ENCODE results near the gene METRN.

Gene METRN

DNA sequence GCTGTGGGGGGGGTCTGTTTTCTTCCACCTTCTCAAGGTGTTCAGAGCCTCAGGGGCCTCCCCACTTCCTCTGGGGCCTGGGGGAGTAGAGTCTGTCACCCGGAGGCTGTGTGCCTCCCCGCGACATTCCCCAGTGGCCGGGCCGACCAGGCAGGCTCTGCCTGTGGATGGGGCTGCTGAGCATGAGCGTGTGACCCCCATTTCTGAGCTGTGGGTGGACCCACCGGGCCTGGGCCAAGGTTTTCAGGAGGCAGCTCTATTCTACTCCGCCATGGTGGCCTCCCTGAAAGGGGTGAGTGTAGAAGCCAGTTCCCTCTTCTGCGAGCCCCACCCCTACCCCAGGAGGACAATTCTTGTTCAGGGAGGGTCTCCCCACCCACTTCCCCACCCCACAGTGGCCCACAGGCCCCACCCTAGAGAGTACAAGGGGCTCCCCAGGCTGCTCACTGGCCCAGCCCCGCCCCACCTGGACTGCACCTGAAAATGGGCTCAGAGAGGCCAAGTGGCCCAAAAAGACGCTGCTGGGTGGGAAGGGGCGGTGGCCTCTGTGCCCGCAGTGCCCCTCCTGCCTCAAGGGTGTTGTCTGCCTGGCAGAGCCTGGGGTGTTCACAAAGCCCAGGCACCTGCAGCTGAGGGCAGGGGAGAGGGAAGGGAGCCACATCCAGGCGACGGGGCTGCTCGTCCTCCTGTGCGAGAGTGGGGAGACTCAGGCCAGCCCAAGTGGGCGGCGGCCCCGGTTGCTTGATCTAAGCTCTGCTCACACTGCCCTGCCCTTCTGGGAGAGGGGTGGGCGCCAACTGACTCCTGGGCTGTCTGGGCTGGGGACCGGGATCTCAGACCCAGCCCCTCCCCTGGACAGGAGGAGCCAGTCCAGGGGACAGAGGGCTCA lies 47.0 kb downstream of the METRN start:
- DNase-seq = no peak

DNA sequence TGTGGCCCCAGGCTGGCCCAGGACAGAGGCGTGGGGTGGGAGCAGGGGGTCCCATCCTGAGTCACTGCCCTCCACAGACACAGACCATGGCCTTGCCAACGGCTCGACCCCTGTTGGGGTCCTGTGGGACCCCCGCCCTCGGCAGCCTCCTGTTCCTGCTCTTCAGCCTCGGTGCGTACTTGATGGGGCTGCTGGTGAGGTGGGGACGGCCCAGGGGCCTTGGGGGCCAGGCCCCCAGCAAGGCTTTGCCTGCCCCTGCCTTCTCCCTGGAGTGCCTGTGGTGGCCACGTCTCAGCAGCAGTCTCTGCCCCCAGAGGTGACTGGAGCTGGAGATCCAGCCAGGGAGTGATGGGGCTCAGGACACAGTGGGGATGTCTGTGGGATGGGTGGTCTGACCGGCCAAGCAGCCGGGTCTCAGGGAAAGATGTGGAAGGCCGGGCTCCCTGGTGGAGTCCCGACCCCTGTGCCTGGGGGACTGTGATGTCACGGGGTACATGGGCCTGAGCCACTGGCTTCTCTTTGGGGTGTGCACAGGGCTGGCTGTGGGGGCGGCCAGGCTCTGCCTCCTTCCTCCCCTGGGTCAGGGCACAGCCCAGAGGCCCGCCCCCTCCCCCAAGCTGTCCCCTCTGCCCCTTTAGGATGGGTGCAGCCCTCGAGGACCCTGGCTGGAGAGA lies 47.8 kb downstream of the METRN start:
- no peak for DNase-seq

DNA sequence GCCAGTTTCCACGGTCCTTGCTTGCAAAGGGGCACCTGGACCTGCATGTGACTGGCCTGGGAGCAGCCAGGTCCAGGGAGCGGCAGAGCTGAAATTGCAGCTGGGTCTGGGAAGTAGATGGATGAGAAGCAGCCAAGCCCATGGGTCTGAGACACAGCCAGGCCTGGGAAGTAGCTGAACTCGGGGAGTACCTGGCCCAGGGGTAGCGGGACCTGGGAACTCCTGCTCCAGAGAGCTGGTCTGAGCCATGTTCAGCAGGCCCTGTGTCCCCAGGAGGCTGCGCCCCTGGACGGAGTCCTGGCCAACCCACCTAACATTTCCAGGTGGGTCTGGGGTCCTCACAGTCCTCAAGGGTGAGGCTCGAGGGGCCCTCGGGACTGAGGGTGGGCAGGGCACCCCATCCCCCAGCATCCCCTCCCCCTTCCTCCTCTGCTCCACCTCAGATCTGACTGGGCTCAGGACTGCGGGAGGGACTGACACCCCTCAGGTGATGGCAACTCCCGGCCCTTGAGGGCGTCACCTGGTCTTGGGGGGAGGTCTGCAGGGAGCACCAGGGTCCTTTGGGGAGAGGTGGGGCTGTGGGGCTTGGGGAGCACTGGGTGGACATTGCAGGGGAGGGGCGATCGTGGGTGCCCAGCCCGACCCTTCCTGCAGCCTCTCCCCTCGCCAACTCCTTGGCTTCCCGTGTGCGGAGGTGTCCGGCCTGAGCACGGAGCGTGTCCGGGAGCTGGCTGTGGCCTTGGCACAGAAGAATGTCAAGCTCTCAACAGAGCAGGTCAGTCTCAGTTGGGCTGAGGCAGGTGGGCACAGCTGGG lies 48.7 kb downstream of the METRN start:
- DNase-seq = no peak

DNA sequence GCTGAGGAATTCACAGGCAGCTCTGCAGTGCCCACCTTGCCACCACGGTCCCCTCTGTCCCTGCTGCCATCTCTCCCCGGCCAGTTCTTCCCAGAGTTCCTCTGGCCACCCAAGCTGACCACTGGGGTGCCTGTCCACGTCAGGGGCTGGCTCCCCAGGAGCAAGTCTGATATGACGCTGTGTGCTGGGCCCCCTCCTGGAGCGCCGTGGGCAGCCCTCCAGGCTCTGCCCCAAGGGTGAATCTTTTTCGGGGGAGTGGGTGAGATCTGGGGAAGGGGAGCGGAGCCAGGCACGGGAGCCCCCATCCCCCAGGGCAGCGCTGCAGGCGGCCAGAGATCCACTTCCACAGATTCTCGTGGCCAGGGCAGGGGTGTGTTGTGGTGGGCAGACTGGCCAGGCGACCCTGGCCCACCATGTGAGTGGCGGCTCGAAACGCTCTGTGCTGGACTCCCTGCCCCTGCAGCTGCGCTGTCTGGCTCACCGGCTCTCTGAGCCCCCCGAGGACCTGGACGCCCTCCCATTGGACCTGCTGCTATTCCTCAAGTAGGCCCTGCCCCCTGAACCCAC lies 49.3 kb downstream of the METRN start:
- DNase-seq = no peak

DNA sequence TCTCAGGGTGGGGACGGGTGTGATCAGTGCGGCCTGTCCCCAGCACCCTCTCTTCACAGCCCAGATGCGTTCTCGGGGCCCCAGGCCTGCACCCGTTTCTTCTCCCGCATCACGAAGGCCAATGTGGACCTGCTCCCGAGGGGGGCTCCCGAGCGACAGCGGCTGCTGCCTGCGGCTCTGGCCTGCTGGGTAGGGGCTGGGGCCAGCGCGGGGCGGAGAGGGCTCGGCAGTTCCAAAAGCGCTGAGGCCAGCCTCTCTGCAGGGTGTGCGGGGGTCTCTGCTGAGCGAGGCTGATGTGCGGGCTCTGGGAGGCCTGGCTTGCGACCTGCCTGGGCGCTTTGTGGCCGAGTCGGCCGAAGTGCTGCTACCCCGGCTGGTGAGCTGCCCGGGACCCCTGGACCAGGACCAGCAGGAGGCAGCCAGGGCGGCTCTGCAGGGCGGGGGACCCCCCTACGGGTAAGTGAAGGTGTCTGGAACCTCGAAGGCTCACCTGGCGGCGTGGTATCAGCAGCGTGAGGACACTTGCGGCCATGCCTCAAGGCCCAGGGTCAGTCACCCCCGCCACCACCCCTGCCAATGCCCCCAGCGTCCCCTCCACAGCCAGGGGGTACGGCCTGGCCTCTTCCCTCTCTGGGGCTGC lies 50.0 kb downstream of the METRN start:
- DNase-seq = no peak

DNA sequence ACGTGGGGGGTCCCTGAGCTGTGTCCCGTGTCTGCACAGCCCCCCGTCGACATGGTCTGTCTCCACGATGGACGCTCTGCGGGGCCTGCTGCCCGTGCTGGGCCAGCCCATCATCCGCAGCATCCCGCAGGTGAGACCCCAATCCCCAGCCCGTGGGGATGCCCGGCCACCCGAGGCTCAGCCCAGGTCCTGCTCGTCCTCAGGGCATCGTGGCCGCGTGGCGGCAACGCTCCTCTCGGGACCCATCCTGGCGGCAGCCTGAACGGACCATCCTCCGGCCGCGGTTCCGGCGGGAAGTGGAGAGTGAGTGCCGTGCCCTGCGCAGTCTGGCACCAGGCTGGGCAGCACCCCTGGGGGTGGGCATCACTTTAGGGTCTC lies 50.6 kb downstream of the METRN start:
- DNase-seq = no peak

DNA sequence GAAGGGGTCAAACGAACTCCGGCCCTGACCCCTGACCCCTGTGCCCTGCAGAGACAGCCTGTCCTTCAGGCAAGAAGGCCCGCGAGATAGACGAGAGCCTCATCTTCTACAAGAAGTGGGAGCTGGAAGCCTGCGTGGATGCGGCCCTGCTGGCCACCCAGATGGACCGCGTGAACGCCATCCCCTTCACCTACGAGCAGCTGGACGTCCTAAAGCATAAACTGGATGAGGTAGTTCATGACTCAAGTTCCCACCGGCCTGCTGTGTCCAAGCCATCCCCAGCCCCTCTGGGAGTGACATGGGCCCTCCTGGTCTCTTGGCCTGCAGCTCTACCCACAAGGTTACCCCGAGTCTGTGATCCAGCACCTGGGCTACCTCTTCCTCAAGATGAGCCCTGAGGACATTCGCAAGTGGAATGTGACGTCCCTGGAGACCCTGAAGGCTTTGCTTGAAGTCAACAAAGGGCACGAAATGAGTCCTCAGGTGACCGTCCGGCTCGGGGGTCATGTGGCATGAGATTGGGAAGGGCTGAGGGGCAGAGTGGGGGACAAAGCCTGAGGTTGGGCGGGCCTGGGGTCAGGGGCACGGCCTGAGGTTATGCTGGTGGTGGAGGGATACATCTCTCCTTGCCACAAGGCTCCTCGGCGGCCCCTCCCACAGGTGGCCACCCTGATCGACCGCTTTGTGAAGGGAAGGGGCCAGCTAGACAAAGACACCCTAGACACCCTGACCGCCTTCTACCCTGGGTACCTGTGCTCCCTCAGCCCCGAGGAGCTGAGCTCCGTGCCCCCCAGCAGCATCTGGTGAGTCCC lies 51.3 kb downstream of the METRN start:
- no peak for DNase-seq

DNA sequence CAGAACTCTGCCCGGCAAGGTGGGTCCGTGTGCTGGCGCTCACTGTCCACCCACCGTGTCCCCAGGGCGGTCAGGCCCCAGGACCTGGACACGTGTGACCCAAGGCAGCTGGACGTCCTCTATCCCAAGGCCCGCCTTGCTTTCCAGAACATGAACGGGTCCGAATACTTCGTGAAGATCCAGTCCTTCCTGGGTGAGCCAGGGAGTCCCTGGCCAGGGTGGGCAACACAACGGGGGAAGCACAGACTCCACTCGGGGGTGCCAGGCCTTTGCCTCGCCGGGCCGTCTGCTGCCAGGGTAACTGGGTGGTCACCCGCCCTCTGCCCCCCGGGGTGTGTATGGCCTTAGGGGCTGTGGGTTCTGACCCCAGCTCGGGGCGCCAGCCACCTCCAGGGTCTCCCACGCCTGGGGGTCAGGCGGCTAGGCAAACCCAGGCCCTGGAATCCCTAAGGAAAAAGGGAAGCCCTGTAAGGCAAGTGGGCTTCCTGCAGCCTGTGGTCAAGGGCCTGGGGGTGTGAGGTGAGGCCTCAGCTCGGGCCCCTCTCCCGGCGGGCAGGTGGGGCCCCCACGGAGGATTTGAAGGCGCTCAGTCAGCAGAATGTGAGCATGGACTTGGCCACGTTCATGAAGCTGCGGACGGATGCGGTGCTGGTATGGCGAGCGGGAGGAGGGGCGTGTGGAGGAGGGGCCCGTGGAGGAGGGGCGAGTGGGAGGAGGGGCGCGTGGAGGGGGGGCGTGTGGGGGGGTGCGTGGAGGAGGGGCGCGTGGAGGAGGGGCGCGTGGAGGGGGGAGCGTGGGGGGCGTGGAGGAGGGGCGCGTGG lies 52.1 kb downstream of the METRN start:
- no peak for DNase-seq

DNA sequence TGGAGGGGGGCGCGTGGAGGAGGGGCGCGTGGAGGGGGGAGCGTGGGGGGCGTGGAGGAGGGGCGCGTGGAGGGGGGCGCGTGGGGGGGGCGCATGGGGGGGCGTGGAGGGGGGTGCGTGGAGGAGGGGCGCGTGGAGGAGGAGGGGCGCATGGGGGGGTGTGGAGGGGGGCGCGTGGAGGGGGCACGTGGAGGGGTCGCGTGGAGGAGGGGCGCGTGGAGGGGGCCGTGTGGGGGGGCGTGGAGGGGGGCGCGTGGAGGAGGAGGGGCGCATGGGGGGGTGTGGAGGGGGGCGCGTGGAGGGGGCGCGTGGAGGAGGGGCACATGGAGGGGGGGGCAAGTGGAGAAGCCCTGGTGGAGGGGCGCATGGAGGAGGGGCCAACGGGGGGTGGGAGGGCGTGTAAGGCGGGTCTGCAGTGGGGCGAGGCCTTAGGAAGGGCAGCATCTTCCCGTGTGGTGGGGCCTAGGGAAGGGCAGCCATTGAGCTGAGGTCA lies 52.9 kb downstream of the METRN start:
- DNase-seq = no peak

DNA sequence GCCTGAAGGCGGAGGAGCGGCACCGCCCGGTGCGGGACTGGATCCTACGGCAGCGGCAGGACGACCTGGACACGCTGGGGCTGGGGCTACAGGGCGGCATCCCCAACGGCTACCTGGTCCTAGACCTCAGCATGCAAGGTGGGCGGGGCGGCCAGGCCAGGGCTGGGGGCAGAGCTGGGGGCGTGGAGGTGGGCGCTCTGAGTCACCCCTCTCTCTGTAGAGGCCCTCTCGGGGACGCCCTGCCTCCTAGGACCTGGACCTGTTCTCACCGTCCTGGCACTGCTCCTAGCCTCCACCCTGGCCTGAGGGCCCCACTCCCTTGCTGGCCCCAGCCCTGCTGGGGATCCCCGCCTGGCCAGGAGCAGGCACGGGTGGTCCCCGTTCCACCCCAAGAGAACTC lies 53.5 kb downstream of the METRN start:
- DNase-seq = no peak

Measured in cortex of kidney (tissue), 1 donor.